ENCODE data around the gene DCTN4. TPM values are rescaled to one million over a fixed set of nuclear protein-coding genes. Genes with fewer than 3 reads are reported as not detected.
"Not testable (repeated sequence)": the region's sequence is repeated elsewhere in the genome, so short reads cannot be mapped to it uniquely, and the experiment has no call there.

DCTN4 gene
- total RNA-seq, 1 donor from 2014 or later, result 63.9 TPM

GRCh38 chr5:150750469-150750868, 8.3 kb downstream of the DCTN4 start:
- Mint-ChIP-seq H3K27me3 (no peaks in the 10 kb centered on the region), H3K27ac (no peak overlapping the region)

GRCh38 chr5:150743142-150743488, 15.7 kb downstream of the DCTN4 start:
- not testable (repeated sequence) for H3K4me1 Mint-ChIP-seq (ENCODE audit: unreplicated experiment); H3K27me3 Mint-ChIP-seq; H3K27ac Mint-ChIP-seq; DNase-seq (ENCODE audit: extremely low spot score, unreplicated experiment); H3K9me3 Mint-ChIP-seq; H3K4me3 Mint-ChIP-seq
- peaks cover 40% of the 10 kb centered on the region for H3K36me3 Mint-ChIP-seq

More at GRCh38 chr5:150750469-150750868, 8.3 kb downstream of the DCTN4 start:
- Mint-ChIP-seq H3K36me3 (peaks cover 34% of the 10 kb centered on the region), H3K9me3 (no peaks in the 10 kb centered on the region), H3K4me1 (ENCODE audit: unreplicated experiment) (peaks cover 8% of the 10 kb centered on the region), H3K4me3 (no peak overlapping the region)
- no peak for TF ChIP-seq CTCF (conservative IDR thresholded peaks at IDR 0.05)
- DNase-seq (ENCODE audit: extremely low spot score, unreplicated experiment), result no peak

GRCh38 chr5:150742455-150743141, 16.2 kb downstream of the DCTN4 start:
- DNase-seq (ENCODE audit: extremely low spot score, unreplicated experiment); H3K27me3 Mint-ChIP-seq; H3K4me1 Mint-ChIP-seq (ENCODE audit: unreplicated experiment); H3K4me3 Mint-ChIP-seq; H3K27ac Mint-ChIP-seq; H3K9me3 Mint-ChIP-seq: not testable (repeated sequence)
- H3K36me3 Mint-ChIP-seq, result peaks cover 43% of the 10 kb centered on the region

GRCh38 chr5:150740992-150741391, 17.8 kb downstream of the DCTN4 start:
- H3K27me3 Mint-ChIP-seq, result no peaks in the 10 kb centered on the region
- H3K36me3 Mint-ChIP-seq, result peaks cover 59% of the 10 kb centered on the region
- no peak for DNase-seq (ENCODE audit: extremely low spot score, unreplicated experiment)
- no peaks in the 10 kb centered on the region for H3K4me1 Mint-ChIP-seq (ENCODE audit: unreplicated experiment)
- TF ChIP-seq CTCF (conservative IDR thresholded peaks at IDR 0.05), result no peak
- no peak overlapping the region for H3K4me3 Mint-ChIP-seq
- H3K9me3 Mint-ChIP-seq, result peaks cover 10% of the 10 kb centered on the region
- no peak overlapping the region for H3K27ac Mint-ChIP-seq

GRCh38 chr5:150738862-150739261, 20.0 kb downstream of the DCTN4 start:
- Mint-ChIP-seq H3K4me3 (no peak overlapping the region), H3K27ac (no peak overlapping the region), H3K36me3 (peaks cover 64% of the 10 kb centered on the region), H3K27me3 (no peaks in the 10 kb centered on the region), H3K4me1 (ENCODE audit: unreplicated experiment) (no peaks in the 10 kb centered on the region), H3K9me3 (peaks cover 10% of the 10 kb centered on the region)
- TF ChIP-seq CTCF (conservative IDR thresholded peaks at IDR 0.05), result no peak
- no peak for DNase-seq (ENCODE audit: extremely low spot score, unreplicated experiment)

GRCh38 chr5:150734579-150735384, 24.0 kb downstream of the DCTN4 start:
- DNase-seq (ENCODE audit: extremely low spot score, unreplicated experiment), result no peak
- H3K9me3 Mint-ChIP-seq, result peaks cover 10% of the 10 kb centered on the region
- no peaks in the 10 kb centered on the region for H3K4me1 Mint-ChIP-seq (ENCODE audit: unreplicated experiment)
- H3K27ac Mint-ChIP-seq, result no peak overlapping the region
- H3K27me3 Mint-ChIP-seq, result no peaks in the 10 kb centered on the region
- no peak overlapping the region for H3K4me3 Mint-ChIP-seq
- no peak for TF ChIP-seq CTCF (conservative IDR thresholded peaks at IDR 0.05)
- H3K36me3 Mint-ChIP-seq, result peaks cover 68% of the 10 kb centered on the region

Data from type B pancreatic cell (in vitro differentiated cells).